Adrenal gland (tissue), 12 donors: Measurements from ENCODE around the gene ATE1. TPM values are rescaled to one million over a fixed set of nuclear protein-coding genes. Genes with fewer than 3 reads are reported as not detected.

Experiments used
- DNase-seq, 7 donors: peaks; one replicate each; pipeline ENCODE4 v3.0.0-alpha.2; 2019 to 2020
- H3K27ac ChIP-seq, 5 donors: fragments of 200-600 bp; sonication (generic) in 4 of 5; 1 replicate in 3 of 5; 2 replicates in 2 of 5; pipeline versions ENCODE4 v1.5.1 to v1.8.0; 2016 to 2020; ENCODE audit warnings: mild to moderate bottlenecking in 1 of 5
- H3K27me3 ChIP-seq: fragments of 200-600 bp; 2 replicates; pipeline ENCODE4 v1.8.0; 2021
- H3K36me3 ChIP-seq, 2 donors: fragments of 200-600 bp; replicated peaks in 1 of 2; 1 replicate in 1 of 2; 2 replicates in 1 of 2; pipeline versions ENCODE4 v1.5.1 to v1.8.0; 2018 to 2022
- H3K4me1 ChIP-seq, 2 donors: fragments of 200-600 bp; replicated peaks in 1 of 2; 1 replicate in 1 of 2; 2 replicates in 1 of 2; pipeline versions ENCODE4 v1.5.1 to v1.8.0; 2018 to 2021
- H3K4me3 ChIP-seq, 4 donors: fragments of 200-600 bp; sonication (generic) in 3 of 4; one replicate each; pipeline ENCODE4 v1.5.1; 2016 to 2018
- H3K9me3 ChIP-seq, 3 donors: fragments of 200-600 bp; sonication (generic) in 1 of 3; replicated peaks in 1 of 3; 1 replicate in 2 of 3; 2 replicates in 1 of 3; pipeline versions ENCODE4 v1.5.1 to v1.8.0; 2016 to 2021
- POLR2A ChIP-seq, 2 donors: fragments of 450-650 bp; IDR thresholded peaks; one replicate each; pipeline ENCODE4 v1.6.1; 2017; ENCODE audit warnings: antibody characterized with exemption in 2 of 2, mild to moderate bottlenecking in 2 of 2, moderate library complexity in 1 of 2
- WGBS, 4 donors: extraction: QIAGEN DNeasy Blood & Tissue Kit in 2 of 4; methylation state at CpG; one replicate each; pipeline versions ENCODE4 v1.1.5 to v1.1.7; 2013 to 2017; 5-methylcytosine and 5-hydroxymethylcytosine counted together
- intact Hi-C, 2 donors: fragments of 100-400 bp; cut with DNase I; formaldehyde crosslinking; loops; one replicate each; pipeline versions ENCODE4 v1.14.1 to v1.15.0; 2022 to 2023
- polyA plus RNA-seq, 3 donors: library from polyadenylated mRNA; stranded (reverse); fragments of 200-250 nt in 2 of 3; fragments of 350-450 nt in 1 of 3; fragmentation: Illumina TruSeq in 1 of 3; extraction: RNeasy Lipid Tissue Mini Kit (QIAGEN cat#74804) in 1 of 3; gene quantifications; one replicate each; pipeline ENCODE4 v1.2.3, GENCODE V29; 2013 to 2014
- total RNA-seq, 9 donors: library from RNA; depleted of rRNA in 4 of 9; stranded (reverse); fragments of >200 nt in 4 of 9; fragments of 120-200 nt in 1 of 9; fragmentation: NEBNext Ultra II Directional in 1 of 9; extraction: Animal tissue kit (Norgen Biotek cat#: 25700) in 1 of 9; gene quantifications; one replicate each; pipeline versions ENCODE4 v1.1.0 to v1.2.4, GENCODE V29; 2013 to 2023
- TF ChIP-seq, protein P1 (sequence below), 6 experiments: fragments of 450-650 bp in 4 of 6; fragments of 200-600 bp in 2 of 6; sonication (generic) in 1 of 6; IDR thresholded peaks; 1 replicate in 5 of 6; 2 replicates in 1 of 6; pipeline versions ENCODE4 v1.5.1 to v1.8.0; 2016 to 2021; ENCODE audit warnings: antibody characterized with exemption in 6 of 6, mild to moderate bottlenecking in 2 of 6, moderate library complexity in 1 of 6
- donor health status: healthy with polysubstance abuse.
- donor health status: Bipolar disorder and iron deficiency.
- donor health status: DM: yes; HTN: yes; CAD: no.
- donor health status: DM: no; HTN: no; CAD: no.
- donor health status: DM: no; HTN: no; CAD: no.
- donor health status: DM: yes; HTN: yes; CAD: no.

Gene ATE1
- total and polyA plus RNA-seq, 12 donors = 4.2 to 53.7 (median 31.9) TPM

DNA sequence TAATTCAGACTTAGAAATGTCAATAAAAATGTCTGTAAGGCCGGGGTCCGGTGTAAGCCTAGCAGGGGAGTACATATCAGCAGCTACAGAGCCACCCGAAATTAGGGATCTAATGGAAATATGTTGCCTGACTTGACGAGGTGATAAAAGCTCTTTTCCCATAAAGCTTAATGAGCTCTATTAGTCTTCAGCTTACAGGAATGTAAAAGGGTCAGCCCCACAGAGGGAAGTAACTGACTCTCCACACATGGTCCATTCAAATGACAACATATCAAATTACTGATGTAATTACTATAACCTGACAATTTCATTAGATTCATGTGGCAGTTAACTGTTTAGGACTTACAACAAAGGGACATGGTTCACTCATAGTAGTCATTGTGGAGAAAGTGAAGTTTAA is 62.3 kb downstream of the ATE1 start:
- 86 to 97% (median 94%) methylated on average over 4 of the region's 4 CpGs for WGBS, 4 donors

DNA sequence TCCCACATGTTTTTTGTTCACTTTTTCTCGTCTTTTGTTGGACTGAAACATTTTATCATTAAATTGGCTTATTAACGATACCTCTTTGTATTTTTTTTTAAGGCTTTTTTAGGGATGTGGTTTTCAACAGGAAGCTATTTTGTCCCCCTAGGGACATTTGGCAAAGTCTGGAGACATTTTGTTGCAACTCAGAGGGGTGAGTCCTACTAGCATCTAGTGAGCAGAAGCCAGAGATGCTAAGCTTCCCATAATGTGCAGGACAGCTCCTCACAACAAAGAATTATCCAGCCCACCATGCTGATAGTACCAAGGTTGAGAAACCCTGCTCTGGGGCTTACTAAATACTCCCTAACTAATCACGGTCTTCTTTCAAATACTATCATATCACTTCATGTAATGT is 63.2 kb downstream of the ATE1 start:
- H3K27me3 ChIP-seq = no peaks in the 10 kb centered on the region
- 89 to 94% (median 91%) methylated on average over 3 of the region's 3 CpGs for WGBS, 4 donors

More for the DNA sequence above, 62.3 kb downstream of the ATE1 start:
- TF ChIP-seq, protein P1, sequence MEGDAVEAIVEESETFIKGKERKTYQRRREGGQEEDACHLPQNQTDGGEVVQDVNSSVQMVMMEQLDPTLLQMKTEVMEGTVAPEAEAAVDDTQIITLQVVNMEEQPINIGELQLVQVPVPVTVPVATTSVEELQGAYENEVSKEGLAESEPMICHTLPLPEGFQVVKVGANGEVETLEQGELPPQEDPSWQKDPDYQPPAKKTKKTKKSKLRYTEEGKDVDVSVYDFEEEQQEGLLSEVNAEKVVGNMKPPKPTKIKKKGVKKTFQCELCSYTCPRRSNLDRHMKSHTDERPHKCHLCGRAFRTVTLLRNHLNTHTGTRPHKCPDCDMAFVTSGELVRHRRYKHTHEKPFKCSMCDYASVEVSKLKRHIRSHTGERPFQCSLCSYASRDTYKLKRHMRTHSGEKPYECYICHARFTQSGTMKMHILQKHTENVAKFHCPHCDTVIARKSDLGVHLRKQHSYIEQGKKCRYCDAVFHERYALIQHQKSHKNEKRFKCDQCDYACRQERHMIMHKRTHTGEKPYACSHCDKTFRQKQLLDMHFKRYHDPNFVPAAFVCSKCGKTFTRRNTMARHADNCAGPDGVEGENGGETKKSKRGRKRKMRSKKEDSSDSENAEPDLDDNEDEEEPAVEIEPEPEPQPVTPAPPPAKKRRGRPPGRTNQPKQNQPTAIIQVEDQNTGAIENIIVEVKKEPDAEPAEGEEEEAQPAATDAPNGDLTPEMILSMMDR (IDR thresholded peaks at IDR 0.05) = no peak
- no peak for TF ChIP-seq POLR2A (IDR thresholded peaks at IDR 0.05)
- intact Hi-C loops = no loop called here
- Histone ChIP-seq H3K4me1 (no peaks in the 10 kb centered on the region), H3K36me3 (peaks cover 0 to 9% of the 10 kb centered on the region in 2 donors), H3K27me3 (no peaks in the 10 kb centered on the region), H3K27ac (no peak overlapping the region), H3K4me3 (no peak overlapping the region), H3K9me3 (no peaks in the 10 kb centered on the region)
- DNase-seq = no peak

DNA sequence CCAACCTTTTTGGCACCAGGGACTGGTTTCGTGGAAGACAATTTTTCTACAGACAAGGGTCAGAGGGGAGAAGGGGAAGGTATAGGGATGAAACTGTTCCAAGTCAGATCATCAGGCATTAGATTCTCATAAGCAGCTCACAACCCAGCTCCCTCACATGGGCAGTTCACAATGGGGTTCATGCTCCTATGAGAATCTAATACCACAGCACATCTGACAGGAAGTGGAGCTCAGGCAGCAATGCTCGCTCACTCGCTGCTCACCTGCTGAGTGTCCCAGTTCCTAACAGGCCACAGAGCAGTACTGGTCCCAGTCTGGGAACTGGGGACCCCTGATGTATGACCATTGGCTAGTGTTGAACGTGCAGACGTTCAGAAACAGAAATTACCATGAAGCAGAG is 63.7 kb downstream of the ATE1 start:
- intact Hi-C loops = no loop called here
- H3K9me3 ChIP-seq = no peaks in the 10 kb centered on the region
- no peak for DNase-seq
- no peak for TF ChIP-seq POLR2A (IDR thresholded peaks at IDR 0.05)
- TF ChIP-seq, protein P1 (IDR thresholded peaks at IDR 0.05) = no peak
- no peak overlapping the region for H3K27ac ChIP-seq
- H3K27me3 ChIP-seq = no peaks in the 10 kb centered on the region
- 72 to 100% (median 97%) methylated on average over 5 of the region's 5 CpGs for WGBS, 4 donors
- H3K4me1 ChIP-seq = no peaks in the 10 kb centered on the region
- peaks cover 0 to 4% of the 10 kb centered on the region in 2 donors for H3K36me3 ChIP-seq
- no peak overlapping the region for H3K4me3 ChIP-seq

More for the DNA sequence above, 63.2 kb downstream of the ATE1 start:
- H3K27ac ChIP-seq = no peak overlapping the region
- H3K4me3 ChIP-seq = no peak overlapping the region
- no peak for DNase-seq
- intact Hi-C loops = no loop called here
- H3K4me1 ChIP-seq = no peaks in the 10 kb centered on the region
- H3K36me3 ChIP-seq = peaks cover 0 to 9% of the 10 kb centered on the region in 2 donors
- TF ChIP-seq POLR2A (IDR thresholded peaks at IDR 0.05) = no peak
- TF ChIP-seq, protein P1 (IDR thresholded peaks at IDR 0.05) = no peak
- no peaks in the 10 kb centered on the region for H3K9me3 ChIP-seq

DNA sequence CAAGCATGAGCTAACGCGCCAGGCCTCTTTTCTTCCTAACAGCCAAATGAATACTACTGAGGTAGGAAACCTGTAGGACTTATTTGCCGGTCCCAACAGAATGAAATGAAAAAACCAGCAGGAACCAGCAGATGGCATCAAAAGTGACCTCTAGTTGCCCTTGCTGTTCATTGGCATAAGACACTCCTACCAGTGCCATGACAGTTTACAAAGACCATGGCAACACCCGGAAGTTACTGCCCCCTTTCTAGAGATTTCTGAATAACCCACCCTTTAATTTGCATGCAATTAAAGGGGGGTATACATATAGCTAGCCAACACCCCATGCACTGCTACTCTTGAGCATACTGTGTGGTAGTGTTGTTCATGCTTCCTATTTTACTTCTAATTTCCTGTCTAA is 65.2 kb downstream of the ATE1 start:
- intact Hi-C loops = no loop called here
- Histone ChIP-seq H3K4me3 (no peak overlapping the region), H3K36me3 (no peaks in the 10 kb centered on the region), H3K27me3 (no peaks in the 10 kb centered on the region), H3K9me3 (no peaks in the 10 kb centered on the region), H3K27ac (no peak overlapping the region), H3K4me1 (no peaks in the 10 kb centered on the region)
- WGBS, 4 donors = 97 to 100% (median 98%) methylated on average over 4 of the region's 4 CpGs
- no peak for DNase-seq
- TF ChIP-seq, protein P1 (IDR thresholded peaks at IDR 0.05) = no peak
- no peak for TF ChIP-seq POLR2A (IDR thresholded peaks at IDR 0.05)
